ENCODE measurements around the gene ABCB8. TPM values are rescaled to one million over a fixed set of nuclear protein-coding genes. Genes with fewer than 3 reads are reported as not detected.

ABCB8 gene
- total and polyA plus RNA-seq, 7 experiments from 2014 or later = 13.8 to 88.0 (median 64.4) TPM

- intact Hi-C loops (cut with micrococcal nuclease) = no loop called here
- Mint-ChIP-seq H3K4me3 (no peak overlapping the region), H3K27ac (peak overlapping the region in 1 of 9 donors; percentile 18), H3K27me3 (no peaks in the 10 kb centered on the region), H3K9me3 (no peaks in the 10 kb centered on the region), H3K36me3 (peaks cover 0 to 11% (median 8%) of the 10 kb centered on the region in 5 donors), H3K4me1 (peaks cover 0 to 2% (median 0%) of the 10 kb centered on the region in 7 donors)
- Histone ChIP-seq H3K27me3 (ENCODE audit: control insufficient read depth in 2 of 2, insufficient read depth in 2 of 2, low read length in 2 of 2) (no peaks in the 10 kb centered on the region), H3K9me3 (ENCODE audit: control insufficient read depth in 2 of 3, low read length in 3 of 3) (no peaks in the 10 kb centered on the region), H3K4me1 (ENCODE audit: control insufficient read depth in 2 of 2, insufficient read depth in 2 of 2, low read length in 2 of 2) (no peaks in the 10 kb centered on the region), H3K27ac (ENCODE audit: low read depth, low read length) (no peak overlapping the region), H3K4me3 (ENCODE audit: low read length) (no peak overlapping the region), H3K36me3 (ENCODE audit: control insufficient read depth in 2 of 3, insufficient read depth in 3 of 3, low read length in 3 of 3) (peaks cover 0 to 75% (median 0%) of the 10 kb centered on the region in 3 experiments)
- ChIA-PET CTCF (interaction anchor here (1.3 kb wide), 1 partner anchor 49 kb away, joined by 4 read pairs; no protein-coding TSS in a partner anchor), POLR2A (no interaction called here)
- DNase-seq (no peak), ATAC-seq (no peak)
These were observed 40.0 kb downstream of the ABCB8 start for GRCh38 chr7:151068069-151068773.

- POLR2A ChIA-PET = no interaction called here
These were observed 41.8 kb downstream of the ABCB8 start for GRCh38 chr7:151069841-151070573.

GRCh38 chr7:151070574-151070960 is 42.3 kb downstream of the ABCB8 start:
- POLR2A ChIA-PET = no interaction called here
- no peaks in the 10 kb centered on the region for H3K4me1 ChIP-seq (ENCODE audit: control insufficient read depth in 2 of 2, insufficient read depth in 2 of 2, low read length in 2 of 2)
- Mint-ChIP-seq H3K36me3 (peaks cover 0 to 12% (median 9%) of the 10 kb centered on the region in 5 donors), H3K4me3 (no peak overlapping the region), H3K27me3 (no peaks in the 10 kb centered on the region), H3K4me1 (peaks cover 0 to 1% (median 0%) of the 10 kb centered on the region in 7 donors), H3K27ac (no peak overlapping the region), H3K9me3 (no peaks in the 10 kb centered on the region)
- DNase-seq (no peak), ATAC-seq (no peak)
- CTCF ChIA-PET = no interaction called here
- H3K9me3 ChIP-seq (ENCODE audit: control insufficient read depth in 2 of 3, low read length in 3 of 3) = no peaks in the 10 kb centered on the region
- H3K27me3 ChIP-seq (ENCODE audit: control insufficient read depth in 2 of 2, insufficient read depth in 2 of 2, low read length in 2 of 2) = no peaks in the 10 kb centered on the region
- no peak overlapping the region for H3K4me3 ChIP-seq (ENCODE audit: low read length)
- no peak overlapping the region for H3K27ac ChIP-seq (ENCODE audit: low read depth, low read length)
- intact Hi-C loops (cut with micrococcal nuclease) = no loop called here
- peaks cover 0 to 83% (median 0%) of the 10 kb centered on the region in 3 experiments for H3K36me3 ChIP-seq (ENCODE audit: control insufficient read depth in 2 of 3, insufficient read depth in 3 of 3, low read length in 3 of 3)

More at GRCh38 chr7:151069841-151070573, 41.8 kb downstream of the ABCB8 start:
- Histone ChIP-seq H3K27me3 (ENCODE audit: control insufficient read depth in 2 of 2, insufficient read depth in 2 of 2, low read length in 2 of 2) (no peaks in the 10 kb centered on the region), H3K4me3 (ENCODE audit: low read length) (no peak overlapping the region), H3K27ac (ENCODE audit: low read depth, low read length) (no peak overlapping the region), H3K4me1 (ENCODE audit: control insufficient read depth in 2 of 2, insufficient read depth in 2 of 2, low read length in 2 of 2) (no peaks in the 10 kb centered on the region), H3K9me3 (ENCODE audit: control insufficient read depth in 2 of 3, low read length in 3 of 3) (no peaks in the 10 kb centered on the region), H3K36me3 (ENCODE audit: control insufficient read depth in 2 of 3, insufficient read depth in 3 of 3, low read length in 3 of 3) (peaks cover 0 to 83% (median 0%) of the 10 kb centered on the region in 3 experiments)
- Mint-ChIP-seq H3K4me1 (peaks cover 0 to 3% (median 0%) of the 10 kb centered on the region in 7 donors), H3K27me3 (no peaks in the 10 kb centered on the region), H3K36me3 (peaks cover 0 to 12% (median 8%) of the 10 kb centered on the region in 5 donors), H3K9me3 (no peaks in the 10 kb centered on the region), H3K4me3 (no peak overlapping the region), H3K27ac (no peak overlapping the region)
- DNase-seq (no peak), ATAC-seq (no peak)
- intact Hi-C loops (cut with micrococcal nuclease) = no loop called here
- CTCF ChIA-PET = no interaction called here

- Histone ChIP-seq H3K27me3 (ENCODE audit: control insufficient read depth in 2 of 2, insufficient read depth in 2 of 2, low read length in 2 of 2) (no peaks in the 10 kb centered on the region), H3K4me3 (ENCODE audit: low read length) (no peak overlapping the region), H3K27ac (ENCODE audit: low read depth, low read length) (no peak overlapping the region), H3K9me3 (ENCODE audit: control insufficient read depth in 2 of 3, low read length in 3 of 3) (no peaks in the 10 kb centered on the region), H3K4me1 (ENCODE audit: control insufficient read depth in 2 of 2, insufficient read depth in 2 of 2, low read length in 2 of 2) (no peaks in the 10 kb centered on the region), H3K36me3 (ENCODE audit: control insufficient read depth in 2 of 3, insufficient read depth in 3 of 3, low read length in 3 of 3) (peaks cover 0 to 83% (median 0%) of the 10 kb centered on the region in 3 experiments)
- no peak overlapping the region for H3K4me3 Mint-ChIP-seq
- no peaks in the 10 kb centered on the region for H3K27me3 Mint-ChIP-seq
- intact Hi-C loops (cut with micrococcal nuclease) = no loop called here
- POLR2A ChIA-PET = interaction anchor here (0.8 kb wide), 1 partner anchor 17 kb away, joined by 3 read pairs; no protein-coding TSS in a partner anchor
- CTCF ChIA-PET = no interaction called here
- H3K9me3 Mint-ChIP-seq = no peaks in the 10 kb centered on the region
- ATAC-seq (no peak), DNase-seq (no peak)
- no peak overlapping the region for H3K27ac Mint-ChIP-seq
- H3K36me3 Mint-ChIP-seq = peaks cover 0 to 12% (median 9%) of the 10 kb centered on the region in 5 donors
- peaks cover 0 to 1% (median 0%) of the 10 kb centered on the region in 7 donors for H3K4me1 Mint-ChIP-seq
These were observed 43.0 kb downstream of the ABCB8 start for GRCh38 chr7:151071032-151071866.

- no peak for DNase-seq
- Mint-ChIP-seq H3K4me1 (peaks cover 2 to 9% (median 8%) of the 10 kb centered on the region in 7 donors), H3K9me3 (no peaks in the 10 kb centered on the region), H3K27me3 (no peaks in the 10 kb centered on the region), H3K4me3 (no peak overlapping the region), H3K36me3 (peaks cover 0 to 15% (median 12%) of the 10 kb centered on the region in 5 donors), H3K27ac (no peak overlapping the region)
- no peak overlapping the region for H3K27ac ChIP-seq (ENCODE audit: low read depth, low read length)
- intact Hi-C loops (cut with micrococcal nuclease) = no loop called here
- no peak for ATAC-seq
- H3K4me3 ChIP-seq (ENCODE audit: low read length) = no peak overlapping the region
- H3K27me3 ChIP-seq (ENCODE audit: control insufficient read depth in 2 of 2, insufficient read depth in 2 of 2, low read length in 2 of 2) = no peaks in the 10 kb centered on the region
- peaks cover 0 to 75% (median 0%) of the 10 kb centered on the region in 3 experiments for H3K36me3 ChIP-seq (ENCODE audit: control insufficient read depth in 2 of 3, insufficient read depth in 3 of 3, low read length in 3 of 3)
- H3K4me1 ChIP-seq (ENCODE audit: control insufficient read depth in 2 of 2, insufficient read depth in 2 of 2, low read length in 2 of 2) = peaks cover under 1 to 2% of the 10 kb centered on the region in 2 donors
- POLR2A ChIA-PET = no interaction called here
- CTCF ChIA-PET = interaction anchor here (1.5 kb wide), 1 partner anchor 13 kb away, joined by 3 read pairs; no protein-coding TSS in a partner anchor
- no peaks in the 10 kb centered on the region for H3K9me3 ChIP-seq (ENCODE audit: control insufficient read depth in 2 of 3, low read length in 3 of 3)
These were observed 45.7 kb downstream of the ABCB8 start for GRCh38 chr7:151073990-151074389.

- no peaks in the 10 kb centered on the region for H3K9me3 ChIP-seq (ENCODE audit: control insufficient read depth in 2 of 3, low read length in 3 of 3)
- POLR2A ChIA-PET = no interaction called here
- no peak overlapping the region for H3K27ac Mint-ChIP-seq
- peaks cover 5 to 20% (median 17%) of the 10 kb centered on the region in 7 donors for H3K4me1 Mint-ChIP-seq
- DNase-seq (no peak), ATAC-seq (no peak)
- H3K4me1 ChIP-seq (ENCODE audit: control insufficient read depth in 2 of 2, insufficient read depth in 2 of 2, low read length in 2 of 2) = peaks cover 11 to 13% of the 10 kb centered on the region in 2 donors
- H3K27ac ChIP-seq (ENCODE audit: low read depth, low read length) = no peak overlapping the region
- H3K4me3 Mint-ChIP-seq = no peak overlapping the region
- CTCF ChIA-PET = interaction anchor here (1.5 kb wide), 1 partner anchor 12 kb away, joined by 3 read pairs; no protein-coding TSS in a partner anchor
- intact Hi-C loops (cut with micrococcal nuclease) = no loop called here
- H3K36me3 ChIP-seq (ENCODE audit: control insufficient read depth in 2 of 3, insufficient read depth in 3 of 3, low read length in 3 of 3) = peaks cover 0 to 66% (median 0%) of the 10 kb centered on the region in 3 experiments
- no peaks in the 10 kb centered on the region for H3K27me3 Mint-ChIP-seq
- no peak overlapping the region for H3K4me3 ChIP-seq (ENCODE audit: low read length)
- H3K36me3 Mint-ChIP-seq = peaks cover 0 to 19% (median 7%) of the 10 kb centered on the region in 5 donors
- H3K27me3 ChIP-seq (ENCODE audit: control insufficient read depth in 2 of 2, insufficient read depth in 2 of 2, low read length in 2 of 2) = no peaks in the 10 kb centered on the region
- H3K9me3 Mint-ChIP-seq = no peaks in the 10 kb centered on the region
These were observed 46.8 kb downstream of the ABCB8 start for GRCh38 chr7:151074817-151075661.

All from naive thymus-derived CD4-positive, alpha-beta T cell (primary cell).